GM12878 (cell line): ENCODE results near the gene A2ML1. TPM values are rescaled to one million over a fixed set of nuclear protein-coding genes. Genes with fewer than 3 reads are reported as not detected.
"Not testable (repeated sequence)": the region's sequence is repeated elsewhere in the genome, so short reads cannot be mapped to it uniquely, and the experiment has no call there.

Experiments used
- ATAC-seq: fragments of 200-7000 bp; cut with Tn5 transposase; 3 replicates; pipeline ENCODE4 v1.9.1; 2020; ENCODE audit warnings: mild to moderate bottlenecking, moderate library complexity
- BruUV-seq: library from RNA; stranded (reverse); fragments of 400-500 nt; replicated peaks from 2 replicates; lab custom pipeline; 2021; lab: Mats Ljungman, UMichigan
- CTCF ChIA-PET: fragments of 300-600 bp; sonication (Branson Sonifier 250); formaldehyde crosslinking; extraction: SDS; loops from one replicate; lab custom pipeline; 2021; ENCODE audit warnings: inconsistent platforms; lab: Yijun Ruan, JAX
- POLR2A ChIA-PET: fragments of 350-600 bp; formaldehyde crosslinking; extraction: SDS; loops from one replicate; lab custom pipeline; 2021; ENCODE audit warnings: inconsistent platforms; lab: Charles Lee
- RAD21 ChIA-PET: fragments of 300-600 bp; sonication (Branson Sonifier 250); formaldehyde crosslinking; loops from one replicate; lab custom pipeline; 2023; ENCODE audit warnings: antibody characterized with exemption; ENCODE audit not compliant: unreplicated experiment; lab: Charles Lee
- SMC1A ChIA-PET: fragments of 300-600 bp; sonication (Branson Sonifier 250); formaldehyde crosslinking; loops from one replicate; lab custom pipeline; 2023; ENCODE audit not compliant: unreplicated experiment, uncharacterized antibody; lab: Charles Lee
- DNase-seq: peaks from one replicate; pipeline ENCODE4 v3.0.0-alpha.2; 2011; ENCODE audit warnings: low read depth, low spot score
- FAIRE-seq: peaks from 3 replicates; lab custom pipeline; 2011; peaks lifted over from hg19 to GRCh38; lab: Jason Lieb, UNC
- H2AFZ ChIP-seq: 2 replicates; pipeline ENCODE4 v1.6.0; 2011; ENCODE audit warnings: low read depth, low read length, control low read depth; ENCODE audit not compliant: control insufficient read depth
- H3K27ac ChIP-seq: 2 replicates; pipeline ENCODE4 v1.5.1; 2011; ENCODE audit warnings: control low read depth; ENCODE audit not compliant: control insufficient read depth, insufficient read depth
- H3K27me3 ChIP-seq, 2 experiments: replicated peaks in 1 of 2; 2 replicates each; pipeline versions ENCODE4 v1.6.0 to v1.6.1; 2011; ENCODE audit warnings: low read length in 1 of 2; ENCODE audit not compliant: control insufficient read depth in 2 of 2, insufficient read depth in 2 of 2
- H3K36me3 ChIP-seq, 2 experiments: 2 replicates each; pipeline ENCODE4 v1.5.1; 2011; ENCODE audit warnings: low read length in 1 of 2; ENCODE audit not compliant: control insufficient read depth in 2 of 2, insufficient read depth in 2 of 2
- H3K4me1 ChIP-seq: 2 replicates; pipeline ENCODE4 v1.6.1; 2011; ENCODE audit warnings: mild to moderate bottlenecking, low read length, moderate library complexity, mixed read lengths; ENCODE audit not compliant: control insufficient read depth, insufficient read depth
- H3K4me2 ChIP-seq: 2 replicates; pipeline ENCODE4 v1.6.0; 2011; ENCODE audit warnings: control low read depth; ENCODE audit not compliant: control insufficient read depth, insufficient read depth
- H3K4me3 ChIP-seq: fragments of 200-600 bp; sonication (generic); 2 replicates; pipeline ENCODE4 v1.5.1; 2016
- H3K79me2 ChIP-seq: 2 replicates; pipeline ENCODE4 v1.6.0; 2011; ENCODE audit warnings: low read length; ENCODE audit not compliant: control insufficient read depth, insufficient read depth
- H3K9ac ChIP-seq: 2 replicates; pipeline ENCODE4 v1.8.0; 2011; ENCODE audit warnings: low read length, control low read depth, mixed read lengths; ENCODE audit not compliant: control insufficient read depth, insufficient read depth
- H3K9me3 ChIP-seq: replicated peaks from 3 replicates; pipeline ENCODE4 v1.5.1; 2011; ENCODE audit warnings: mild to moderate bottlenecking, low read length; ENCODE audit not compliant: control insufficient read depth, insufficient read depth
- H4K20me1 ChIP-seq: 2 replicates; pipeline ENCODE4 v1.6.0; 2011; ENCODE audit not compliant: control insufficient read depth, insufficient read depth
- WGBS: methylation state at CpG from one replicate; pipeline ENCODE4 v1.1.6; 2016; ENCODE audit warnings: low lambda C conversion rate; ENCODE audit not compliant: insufficient replicate concordance, insufficient coverage; ENCODE audit errors: missing lambda C conversion rate; 5-methylcytosine and 5-hydroxymethylcytosine counted together
- in situ Hi-C: fragments of 300-500 bp; cut with MboI; formaldehyde crosslinking; loops from 9 replicates; pipeline ENCODE4 v1.14.3; 2018; ENCODE audit warnings: mixed read lengths
- intact Hi-C: fragments of 100-400 bp; cut with micrococcal nuclease; formaldehyde crosslinking; loops from one replicate; pipeline ENCODE4 v1.14.2; 2022; ENCODE audit not compliant: unreplicated experiment
- polyA plus RNA-seq, 11 experiments: library from polyadenylated mRNA; depleted of rRNA in 4 of 11; unstranded in 6 of 11; stranded (reverse) in 5 of 11; fragments of >200 nt; fragmentation: Nextera tagmentation in 4 of 11; fragmentation: Illumina TruSeq in 1 of 11; extraction: Ambion mirVana in 4 of 11; extraction: Trizol in 1 of 11; gene quantifications; 1 replicate in 1 of 11; 2 replicates in 10 of 11; pipeline versions ENCODE4 v1.2.1 to v1.2.3, GENCODE V29; 2011 to 2016; ENCODE audit warnings: inconsistent platforms in 2 of 11, missing spikeins in 2 of 11, low read depth in 1 of 11
- total RNA-seq, 4 experiments: library from RNA; depleted of rRNA in 3 of 4; stranded (reverse); fragments of >200 nt in 3 of 4; fragmentation: Illumina TruSeq in 1 of 4; extraction: Trizol in 1 of 4; gene quantifications; 2 replicates each; pipeline versions ENCODE4 v1.2.1 to v1.2.3, GENCODE V29; 2013 to 2021

Gene A2ML1
- total and polyA plus RNA-seq, 10 of the 15 experiments (the other 5 are each of a cell fraction or from before 2014, with no cell fraction given), result not detected

- POLR2A ChIA-PET, H3K4me1 ChIP-seq, ATAC-seq, H2AFZ ChIP-seq, H3K9ac ChIP-seq, H3K4me3 ChIP-seq, H3K27ac ChIP-seq, DNase-seq, H4K20me1 ChIP-seq, BruUV-seq, SMC1A ChIA-PET, H3K9me3 ChIP-seq, RAD21 ChIA-PET, H3K36me3 ChIP-seq, CTCF ChIA-PET, H3K27me3 ChIP-seq, intact Hi-C loops, in situ Hi-C loops, H3K79me2 ChIP-seq, H3K4me2 ChIP-seq, FAIRE-seq: not testable (repeated sequence)
- 86% methylated on average over 23 of the region's 28 CpGs for WGBS
Measured at GRCh38 chr12:8787206-8787605, 35.2 kb upstream of the A2ML1 start.

GRCh38 chr12:8788706-8789105 is 33.7 kb upstream of the A2ML1 start:
- H2AFZ ChIP-seq, DNase-seq, intact Hi-C loops, H4K20me1 ChIP-seq, in situ Hi-C loops, POLR2A ChIA-PET, H3K4me1 ChIP-seq, CTCF ChIA-PET, H3K4me2 ChIP-seq, SMC1A ChIA-PET, H3K9me3 ChIP-seq, BruUV-seq, H3K27me3 ChIP-seq, H3K36me3 ChIP-seq, H3K4me3 ChIP-seq, RAD21 ChIA-PET, H3K9ac ChIP-seq, H3K79me2 ChIP-seq, ATAC-seq, H3K27ac ChIP-seq, FAIRE-seq: not testable (repeated sequence)
- 64% methylated on average over 13 of the region's 13 CpGs for WGBS

GRCh38 chr12:8789341-8790013 is 32.9 kb upstream of the A2ML1 start:
- DNase-seq, SMC1A ChIA-PET, POLR2A ChIA-PET, H3K27me3 ChIP-seq, H3K4me1 ChIP-seq, H3K4me2 ChIP-seq, H3K9me3 ChIP-seq, CTCF ChIA-PET, H3K9ac ChIP-seq, intact Hi-C loops, FAIRE-seq, H4K20me1 ChIP-seq, RAD21 ChIA-PET, H3K36me3 ChIP-seq, ATAC-seq, H2AFZ ChIP-seq, H3K27ac ChIP-seq, BruUV-seq, in situ Hi-C loops, H3K4me3 ChIP-seq, H3K79me2 ChIP-seq: not testable (repeated sequence)
- WGBS, result 64% methylated on average over 13 of the region's 13 CpGs

- CTCF ChIA-PET, H4K20me1 ChIP-seq, H3K27me3 ChIP-seq, intact Hi-C loops, RAD21 ChIA-PET, ATAC-seq, H3K36me3 ChIP-seq, POLR2A ChIA-PET, H2AFZ ChIP-seq, H3K4me2 ChIP-seq, DNase-seq, FAIRE-seq, BruUV-seq, H3K9ac ChIP-seq, H3K27ac ChIP-seq, H3K4me3 ChIP-seq, SMC1A ChIA-PET, H3K9me3 ChIP-seq, H3K4me1 ChIP-seq, H3K79me2 ChIP-seq, in situ Hi-C loops: not testable (repeated sequence)
- WGBS, result 83% methylated on average over 4 of the region's 4 CpGs
Measured at GRCh38 chr12:8793226-8793625, 29.2 kb upstream of the A2ML1 start.
